Measurements from ENCODE around the gene ANTXR1.

GRCh38 chr2:69124343-69124742, 111.4 kb downstream of the ANTXR1 start:
- TF ChIP-seq, protein P1, sequence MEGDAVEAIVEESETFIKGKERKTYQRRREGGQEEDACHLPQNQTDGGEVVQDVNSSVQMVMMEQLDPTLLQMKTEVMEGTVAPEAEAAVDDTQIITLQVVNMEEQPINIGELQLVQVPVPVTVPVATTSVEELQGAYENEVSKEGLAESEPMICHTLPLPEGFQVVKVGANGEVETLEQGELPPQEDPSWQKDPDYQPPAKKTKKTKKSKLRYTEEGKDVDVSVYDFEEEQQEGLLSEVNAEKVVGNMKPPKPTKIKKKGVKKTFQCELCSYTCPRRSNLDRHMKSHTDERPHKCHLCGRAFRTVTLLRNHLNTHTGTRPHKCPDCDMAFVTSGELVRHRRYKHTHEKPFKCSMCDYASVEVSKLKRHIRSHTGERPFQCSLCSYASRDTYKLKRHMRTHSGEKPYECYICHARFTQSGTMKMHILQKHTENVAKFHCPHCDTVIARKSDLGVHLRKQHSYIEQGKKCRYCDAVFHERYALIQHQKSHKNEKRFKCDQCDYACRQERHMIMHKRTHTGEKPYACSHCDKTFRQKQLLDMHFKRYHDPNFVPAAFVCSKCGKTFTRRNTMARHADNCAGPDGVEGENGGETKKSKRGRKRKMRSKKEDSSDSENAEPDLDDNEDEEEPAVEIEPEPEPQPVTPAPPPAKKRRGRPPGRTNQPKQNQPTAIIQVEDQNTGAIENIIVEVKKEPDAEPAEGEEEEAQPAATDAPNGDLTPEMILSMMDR (conservative IDR thresholded peaks at IDR 0.05; ENCODE audit: low read depth, low read length) = no peak
- TF ChIP-seq EZH2 (IDR thresholded peaks at IDR 0.05; ENCODE audit: borderline replicate concordance, low read depth, low read length, poor library complexity, severe bottlenecking) = no peak

All from A673 (cell line).